MM.1S (cell line): ENCODE measurements around the gene MAS1L.

Experiments used
- DNase-seq: peaks from one replicate; pipeline ENCODE4 v3.0.0-alpha.2; 2015
- H2AFZ ChIP-seq: fragments of 300-600 bp; sonication (generic); 2 replicates; pipeline ENCODE4 v1.6.0; 2016; ENCODE audit warnings: antibody characterized with exemption, low read length
- H3F3A ChIP-seq: fragments of 300-600 bp; sonication (generic); 2 replicates; pipeline ENCODE4 v1.6.1; 2016; ENCODE audit warnings: mild to moderate bottlenecking, antibody characterized with exemption, low read length, moderate library complexity, mixed read lengths; ENCODE audit not compliant: insufficient read depth
- H3K27ac ChIP-seq: fragments of 300-600 bp; sonication (generic); 2 replicates; pipeline ENCODE4 v1.5.1; 2016; ENCODE audit warnings: mild to moderate bottlenecking, low read length
- H3K27me3 ChIP-seq: fragments of 300-600 bp; sonication (generic); replicated peaks from 2 replicates; pipeline ENCODE4 v1.6.0; 2016; ENCODE audit warnings: low read length; ENCODE audit not compliant: insufficient read depth
- H3K36me3 ChIP-seq: fragments of 300-600 bp; sonication (generic); replicated peaks from 2 replicates; pipeline ENCODE4 v1.6.1; 2016; ENCODE audit warnings: mild to moderate bottlenecking, low read length, mixed read lengths; ENCODE audit not compliant: insufficient read depth
- H3K4me1 ChIP-seq: fragments of 300-600 bp; sonication (generic); 2 replicates; pipeline ENCODE4 v1.6.1; 2016; ENCODE audit warnings: low read length, mixed read lengths
- H3K4me2 ChIP-seq: fragments of 300-600 bp; sonication (generic); 2 replicates; pipeline ENCODE4 v1.6.0; 2016; ENCODE audit warnings: low read depth, low read length
- H3K4me3 ChIP-seq: fragments of 300-600 bp; sonication (generic); 2 replicates; pipeline ENCODE4 v1.5.1; 2016; ENCODE audit warnings: low read length, mixed read lengths
- H3K79me2 ChIP-seq: fragments of 300-600 bp; sonication (generic); 2 replicates; pipeline ENCODE4 v1.6.1; 2016; ENCODE audit warnings: mixed run types, low read length, mixed read lengths
- H3K9ac ChIP-seq: fragments of 300-600 bp; sonication (generic); 2 replicates; pipeline ENCODE4 v1.6.1; 2016; ENCODE audit warnings: low read length, mixed read lengths
- H3K9me2 ChIP-seq: fragments of 300-600 bp; sonication (generic); replicated peaks from 2 replicates; pipeline ENCODE4 v1.6.1; 2016; ENCODE audit warnings: mild to moderate bottlenecking, low read length, mixed read lengths; ENCODE audit not compliant: insufficient read depth
- H3K9me3 ChIP-seq: fragments of 300-600 bp; sonication (generic); replicated peaks from 2 replicates; pipeline ENCODE4 v1.6.1; 2016; ENCODE audit warnings: mild to moderate bottlenecking, low read length, mixed read lengths; ENCODE audit not compliant: insufficient read depth
- H4K20me1 ChIP-seq: fragments of 300-600 bp; sonication (generic); 2 replicates; pipeline ENCODE4 v1.6.1; 2016; ENCODE audit warnings: mild to moderate bottlenecking, low read length, moderate library complexity, mixed read lengths; ENCODE audit not compliant: insufficient read depth
- CTCF ChIP-seq: fragments of 300-600 bp; sonication (generic); IDR thresholded peaks from 2 replicates; pipeline ENCODE4 v1.5.1; 2016; ENCODE audit warnings: antibody characterized with exemption, low read length, mixed read lengths
- EZH2 ChIP-seq: fragments of 300-600 bp; sonication (generic); optimal IDR thresholded peaks from 2 replicates; pipeline ENCODE3; 2017; ENCODE audit warnings: low read depth, mild to moderate bottlenecking, antibody characterized with exemption, low read length, mixed read lengths
- EZH2phosphoT487 ChIP-seq: fragments of 300-600 bp; sonication (generic); IDR thresholded peaks from 2 replicates; pipeline ENCODE4 v1.6.1; 2018; ENCODE audit warnings: antibody characterized with exemption, low read length

The MAS1L gene

DNA sequence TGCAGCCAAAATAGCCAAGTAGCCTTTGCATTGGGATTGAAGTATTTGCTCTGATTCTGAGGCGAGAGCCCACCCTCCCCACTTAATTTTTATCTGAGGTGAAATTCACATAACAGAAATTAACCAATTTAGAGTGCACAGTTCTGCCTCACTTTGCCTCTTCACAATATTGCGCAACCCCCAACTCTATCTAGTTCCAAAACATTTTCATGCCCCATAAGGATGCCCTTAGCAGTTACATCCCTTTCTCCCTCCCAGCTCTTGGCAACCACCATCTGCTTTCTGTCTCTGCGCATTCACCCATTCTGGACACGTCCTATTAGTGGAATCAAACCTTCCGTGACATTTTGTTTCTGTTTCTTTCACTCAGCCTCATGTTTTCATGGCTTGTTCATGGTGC lies 9.0 kb downstream of the MAS1L start:
- no peak for DNase-seq
- Histone ChIP-seq H2AFZ (no peak overlapping the region), H3F3A (no peaks in the 10 kb centered on the region), H4K20me1 (no peaks in the 10 kb centered on the region), H3K4me2 (no peak overlapping the region), H3K27me3 (no peaks in the 10 kb centered on the region), H3K27ac (no peak overlapping the region), H3K4me3 (no peak overlapping the region), H3K9me3 (no peaks in the 10 kb centered on the region), H3K79me2 (no peaks in the 10 kb centered on the region), H3K9me2 (no peaks in the 10 kb centered on the region), H3K9ac (no peak overlapping the region), H3K4me1 (no peaks in the 10 kb centered on the region), H3K36me3 (no peaks in the 10 kb centered on the region)
- TF ChIP-seq EZH2 (no peak), EZH2phosphoT487 (no peak), CTCF (no peak)

- H3K9me3 ChIP-seq = no peaks in the 10 kb centered on the region
- TF ChIP-seq EZH2phosphoT487 (no peak), CTCF (no peak), EZH2 (no peak)
- H3K27me3 ChIP-seq = no peaks in the 10 kb centered on the region
- H4K20me1 ChIP-seq = no peaks in the 10 kb centered on the region
- no peak overlapping the region for H3K9ac ChIP-seq
- H3K4me3 ChIP-seq = no peak overlapping the region
- H3K79me2 ChIP-seq = no peaks in the 10 kb centered on the region
- H3K27ac ChIP-seq = no peak overlapping the region
- no peaks in the 10 kb centered on the region for H3K9me2 ChIP-seq
- no peaks in the 10 kb centered on the region for H3F3A ChIP-seq
- no peaks in the 10 kb centered on the region for H3K4me1 ChIP-seq
- H3K36me3 ChIP-seq = no peaks in the 10 kb centered on the region
- no peak overlapping the region for H2AFZ ChIP-seq
- H3K4me2 ChIP-seq = no peak overlapping the region
- no peak for DNase-seq
These were observed 9.8 kb downstream of the MAS1L start for GRCh38 chr6:29477923-29478450.

DNA sequence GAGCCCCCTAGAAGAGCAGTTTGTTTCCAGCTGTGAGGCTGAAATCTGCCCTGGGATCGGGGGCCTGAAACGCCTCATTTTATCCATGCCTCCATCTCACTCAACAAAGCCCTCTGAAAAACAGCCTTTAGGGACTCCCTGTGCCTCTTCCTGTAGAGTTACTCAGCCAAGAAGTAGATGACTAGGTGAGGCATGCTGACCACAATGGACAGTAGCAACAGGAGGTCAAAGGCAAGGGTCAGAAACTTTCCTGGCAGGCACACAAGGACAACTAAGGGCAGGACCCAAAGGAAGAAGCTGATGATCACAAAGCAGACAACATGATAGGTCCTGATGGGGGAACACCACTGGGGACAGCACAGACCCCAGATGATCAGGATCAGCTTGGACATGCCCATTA lies 12.8 kb downstream of the MAS1L start:
- Histone ChIP-seq H3K27me3 (no peaks in the 10 kb centered on the region), H3K79me2 (no peaks in the 10 kb centered on the region), H3K27ac (no peak overlapping the region), H3K9ac (no peak overlapping the region), H3K9me2 (no peaks in the 10 kb centered on the region), H3K9me3 (no peaks in the 10 kb centered on the region), H3K36me3 (no peaks in the 10 kb centered on the region), H3K4me2 (no peak overlapping the region), H2AFZ (no peak overlapping the region), H3F3A (no peaks in the 10 kb centered on the region), H4K20me1 (no peaks in the 10 kb centered on the region), H3K4me3 (no peak overlapping the region), H3K4me1 (no peaks in the 10 kb centered on the region)
- TF ChIP-seq EZH2 = no peak
- TF ChIP-seq CTCF = no peak
- TF ChIP-seq EZH2phosphoT487 = no peak
- no peak for DNase-seq
